ENCODE data around the gene DCTN1. TPM values are rescaled to one million over a fixed set of nuclear protein-coding genes. Genes with fewer than 3 reads are reported as not detected.

Gene DCTN1
- total RNA-seq, 2 donors from 2014 or later: 159 to 213 TPM

DNA sequence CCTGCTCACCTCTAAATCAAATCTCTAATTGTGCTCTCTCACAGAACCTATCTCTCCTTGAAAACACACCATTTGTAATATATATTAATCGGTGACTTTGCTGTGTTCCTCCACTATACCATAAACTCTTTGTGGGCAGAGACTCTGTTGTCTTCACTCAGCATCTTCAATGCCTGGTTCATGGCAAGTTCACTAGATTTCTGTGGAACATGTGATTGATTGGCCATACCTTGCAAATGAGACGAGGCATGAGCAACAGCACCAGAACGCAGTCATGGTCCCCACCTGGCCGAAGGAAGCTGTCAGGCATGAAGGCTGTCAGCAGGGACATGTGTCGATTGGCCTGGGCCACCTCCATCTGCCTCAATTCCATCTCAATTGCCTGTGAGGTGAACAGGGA is 11.6 kb downstream of the DCTN1 start:
- no peak overlapping the region for H3K9ac ChIP-seq (ENCODE audit: extremely low read depth, low read length, poor library complexity, severe bottlenecking)
- Mint-ChIP-seq H3K27ac (no peak overlapping the region), H3K4me1 (peaks cover 13% of the 10 kb centered on the region), H3K36me3 (ENCODE audit: low read depth) (peaks cover 77% of the 10 kb centered on the region), H3K9me3 (no peaks in the 10 kb centered on the region), H3K4me3 (no peak overlapping the region), H3K27me3 (ENCODE audit: insufficient read depth) (no peaks in the 10 kb centered on the region)
- WGBS, 2 experiments (ENCODE audit: insufficient coverage in 1 of 2, insufficient read length in 1 of 2): 95 to 100% methylated on average over 5 of the region's 5 CpGs
- H3K27me3 ChIP-seq (ENCODE audit: control insufficient read depth, insufficient read depth, low read length, poor library complexity, severe bottlenecking): no peaks in the 10 kb centered on the region
- no peak for DNase-seq
- TF ChIP-seq, protein P1, sequence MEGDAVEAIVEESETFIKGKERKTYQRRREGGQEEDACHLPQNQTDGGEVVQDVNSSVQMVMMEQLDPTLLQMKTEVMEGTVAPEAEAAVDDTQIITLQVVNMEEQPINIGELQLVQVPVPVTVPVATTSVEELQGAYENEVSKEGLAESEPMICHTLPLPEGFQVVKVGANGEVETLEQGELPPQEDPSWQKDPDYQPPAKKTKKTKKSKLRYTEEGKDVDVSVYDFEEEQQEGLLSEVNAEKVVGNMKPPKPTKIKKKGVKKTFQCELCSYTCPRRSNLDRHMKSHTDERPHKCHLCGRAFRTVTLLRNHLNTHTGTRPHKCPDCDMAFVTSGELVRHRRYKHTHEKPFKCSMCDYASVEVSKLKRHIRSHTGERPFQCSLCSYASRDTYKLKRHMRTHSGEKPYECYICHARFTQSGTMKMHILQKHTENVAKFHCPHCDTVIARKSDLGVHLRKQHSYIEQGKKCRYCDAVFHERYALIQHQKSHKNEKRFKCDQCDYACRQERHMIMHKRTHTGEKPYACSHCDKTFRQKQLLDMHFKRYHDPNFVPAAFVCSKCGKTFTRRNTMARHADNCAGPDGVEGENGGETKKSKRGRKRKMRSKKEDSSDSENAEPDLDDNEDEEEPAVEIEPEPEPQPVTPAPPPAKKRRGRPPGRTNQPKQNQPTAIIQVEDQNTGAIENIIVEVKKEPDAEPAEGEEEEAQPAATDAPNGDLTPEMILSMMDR (conservative IDR thresholded peaks at IDR 0.05): no peak
- H3K9me3 ChIP-seq (ENCODE audit: control insufficient read depth, low read length): no peaks in the 10 kb centered on the region
- no peak overlapping the region for H3K27ac ChIP-seq (ENCODE audit: low read depth, low read length)
- H3K36me3 ChIP-seq (ENCODE audit: control insufficient read depth, insufficient read depth, low read length): peaks cover 95% of the 10 kb centered on the region
- H3K4me3 ChIP-seq (ENCODE audit: low read length): no peak overlapping the region
- peaks cover 6% of the 10 kb centered on the region for H3K4me1 ChIP-seq (ENCODE audit: control insufficient read depth, insufficient read depth, low read length)

- H3K9ac ChIP-seq (ENCODE audit: extremely low read depth, low read length, poor library complexity, severe bottlenecking): no peak overlapping the region
- Mint-ChIP-seq H3K36me3 (ENCODE audit: low read depth) (peaks cover 83% of the 10 kb centered on the region), H3K4me1 (peaks cover 8% of the 10 kb centered on the region), H3K9me3 (no peaks in the 10 kb centered on the region), H3K27ac (no peak overlapping the region), H3K4me3 (no peak overlapping the region), H3K27me3 (ENCODE audit: insufficient read depth) (no peaks in the 10 kb centered on the region)
- TF ChIP-seq, protein P1 (conservative IDR thresholded peaks at IDR 0.05): no peak
- H3K27ac ChIP-seq (ENCODE audit: low read depth, low read length): no peak overlapping the region
- 91 to 98% methylated on average over 6 to 7 of the region's 7 CpGs for WGBS, 2 experiments (ENCODE audit: insufficient coverage in 1 of 2, insufficient read length in 1 of 2)
- no peaks in the 10 kb centered on the region for H3K9me3 ChIP-seq (ENCODE audit: control insufficient read depth, low read length)
- peaks cover 100% of the 10 kb centered on the region for H3K36me3 ChIP-seq (ENCODE audit: control insufficient read depth, insufficient read depth, low read length)
- no peaks in the 10 kb centered on the region for H3K27me3 ChIP-seq (ENCODE audit: control insufficient read depth, insufficient read depth, low read length, poor library complexity, severe bottlenecking)
- no peaks in the 10 kb centered on the region for H3K4me1 ChIP-seq (ENCODE audit: control insufficient read depth, insufficient read depth, low read length)
- DNase-seq: no peak
- H3K4me3 ChIP-seq (ENCODE audit: low read length): no peak overlapping the region
Measured at GRCh38 chr2:74367789-74368188, 12.3 kb downstream of the DCTN1 start.

DNA sequence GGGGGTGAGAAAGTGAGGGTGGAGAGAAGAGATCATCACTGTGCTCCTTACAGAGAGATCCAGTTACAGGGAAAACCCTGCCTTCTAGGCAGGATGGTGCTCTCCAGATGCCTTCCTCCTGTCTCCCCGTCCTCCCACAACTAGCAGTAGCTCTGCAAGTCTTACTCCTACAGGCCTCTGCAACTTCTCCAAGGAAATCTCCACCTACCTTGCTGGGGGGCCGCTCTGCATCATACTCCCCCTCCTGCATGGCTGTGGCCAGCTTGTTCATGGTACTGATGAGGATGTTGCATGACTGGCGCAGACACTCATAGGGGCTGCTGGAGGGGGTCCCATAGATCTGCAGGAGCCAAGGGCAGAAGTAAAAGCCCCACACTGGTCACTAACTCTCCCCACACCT is 14.1 kb downstream of the DCTN1 start:
- WGBS, 2 experiments (ENCODE audit: insufficient coverage in 1 of 2, insufficient read length in 1 of 2): 94% methylated on average over 3 of the region's 3 CpGs; no CpG with 5 or more reads in 1 of the 2 experiments
- peaks cover 98% of the 10 kb centered on the region for H3K36me3 ChIP-seq (ENCODE audit: control insufficient read depth, insufficient read depth, low read length)
- Mint-ChIP-seq H3K27me3 (ENCODE audit: insufficient read depth) (no peaks in the 10 kb centered on the region), H3K4me3 (no peak overlapping the region), H3K27ac (no peak overlapping the region), H3K9me3 (no peaks in the 10 kb centered on the region), H3K4me1 (peaks cover 8% of the 10 kb centered on the region), H3K36me3 (ENCODE audit: low read depth) (peaks cover 93% of the 10 kb centered on the region)
- TF ChIP-seq, protein P1 (conservative IDR thresholded peaks at IDR 0.05): no peak
- H3K9ac ChIP-seq (ENCODE audit: extremely low read depth, low read length, poor library complexity, severe bottlenecking): no peak overlapping the region
- no peak overlapping the region for H3K4me3 ChIP-seq (ENCODE audit: low read length)
- no peaks in the 10 kb centered on the region for H3K4me1 ChIP-seq (ENCODE audit: control insufficient read depth, insufficient read depth, low read length)
- no peak overlapping the region for H3K27ac ChIP-seq (ENCODE audit: low read depth, low read length)
- no peaks in the 10 kb centered on the region for H3K27me3 ChIP-seq (ENCODE audit: control insufficient read depth, insufficient read depth, low read length, poor library complexity, severe bottlenecking)
- no peak for DNase-seq
- H3K9me3 ChIP-seq (ENCODE audit: control insufficient read depth, low read length): no peaks in the 10 kb centered on the region
